Measurements from ENCODE around the gene ERCC1. TPM values are rescaled to one million over a fixed set of nuclear protein-coding genes. Genes with fewer than 3 reads are reported as not detected.

Gene ERCC1
- polyA plus RNA-seq, 1 donor from 2014 or later = 69.2 TPM

DNA sequence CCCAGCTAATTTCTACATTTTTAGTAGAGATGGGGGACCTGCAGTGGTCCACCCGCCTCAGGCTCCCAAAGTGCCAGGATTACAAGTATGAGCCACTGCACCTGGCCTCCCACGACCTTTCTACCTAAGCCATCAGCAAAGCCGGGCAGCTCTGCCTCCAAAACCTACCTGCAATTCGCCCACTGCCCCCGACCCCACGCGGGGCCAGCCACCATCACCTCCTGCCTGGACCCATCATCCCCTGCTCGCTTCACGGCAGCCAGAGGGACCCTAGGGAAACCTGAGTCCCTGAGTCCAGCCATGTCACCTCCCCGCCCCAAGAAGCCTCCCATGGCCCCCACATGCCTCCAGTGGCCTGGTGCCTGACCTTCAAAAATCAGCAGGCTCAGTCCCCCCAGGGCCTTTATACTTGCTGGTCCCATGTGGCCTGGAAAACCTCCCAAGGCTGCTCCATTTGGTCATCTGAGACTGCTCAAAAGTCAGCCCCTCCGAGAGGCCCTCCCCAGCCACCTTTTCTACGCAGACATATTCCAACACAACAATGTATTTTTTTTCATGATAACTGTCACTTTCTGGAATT is 65.4 kb downstream of the ERCC1 start:
- Histone ChIP-seq H3K27ac (ENCODE audit: low read length) (no peak overlapping the region), H3K9me2 (ENCODE audit: insufficient read depth, low read length) (no peaks in the 10 kb centered on the region), H3K9ac (ENCODE audit: low read length) (no peak overlapping the region), H3K4me2 (ENCODE audit: low read length) (no peak overlapping the region), H3K79me2 (replicated peaks; ENCODE audit: insufficient read depth, low read length) (no peaks in the 10 kb centered on the region), H2AFZ (ENCODE audit: low read depth, low read length) (no peak overlapping the region), H3K9me3 (ENCODE audit: low read length) (no peaks in the 10 kb centered on the region), H4K20me1 (ENCODE audit: insufficient read depth) (no peaks in the 10 kb centered on the region), H3K27me3 (ENCODE audit: insufficient read depth, low read depth, low read length) (no peaks in the 10 kb centered on the region), H3K4me3 (ENCODE audit: low read length) (no peak overlapping the region), H3F3A (ENCODE audit: insufficient read depth, low read length, poor library complexity, severe bottlenecking) (no peaks in the 10 kb centered on the region), H3K36me3 (ENCODE audit: insufficient read depth, low read length) (no peaks in the 10 kb centered on the region)
- TF ChIP-seq EP300 (conservative IDR thresholded peaks at IDR 0.05; ENCODE audit: poor library complexity, severe bottlenecking) = no peak
- TF ChIP-seq EZH2 (IDR thresholded peaks at IDR 0.05; ENCODE audit: borderline replicate concordance, insufficient read depth, low read length, poor library complexity, severe bottlenecking) = no peak
- TF ChIP-seq, protein P1, sequence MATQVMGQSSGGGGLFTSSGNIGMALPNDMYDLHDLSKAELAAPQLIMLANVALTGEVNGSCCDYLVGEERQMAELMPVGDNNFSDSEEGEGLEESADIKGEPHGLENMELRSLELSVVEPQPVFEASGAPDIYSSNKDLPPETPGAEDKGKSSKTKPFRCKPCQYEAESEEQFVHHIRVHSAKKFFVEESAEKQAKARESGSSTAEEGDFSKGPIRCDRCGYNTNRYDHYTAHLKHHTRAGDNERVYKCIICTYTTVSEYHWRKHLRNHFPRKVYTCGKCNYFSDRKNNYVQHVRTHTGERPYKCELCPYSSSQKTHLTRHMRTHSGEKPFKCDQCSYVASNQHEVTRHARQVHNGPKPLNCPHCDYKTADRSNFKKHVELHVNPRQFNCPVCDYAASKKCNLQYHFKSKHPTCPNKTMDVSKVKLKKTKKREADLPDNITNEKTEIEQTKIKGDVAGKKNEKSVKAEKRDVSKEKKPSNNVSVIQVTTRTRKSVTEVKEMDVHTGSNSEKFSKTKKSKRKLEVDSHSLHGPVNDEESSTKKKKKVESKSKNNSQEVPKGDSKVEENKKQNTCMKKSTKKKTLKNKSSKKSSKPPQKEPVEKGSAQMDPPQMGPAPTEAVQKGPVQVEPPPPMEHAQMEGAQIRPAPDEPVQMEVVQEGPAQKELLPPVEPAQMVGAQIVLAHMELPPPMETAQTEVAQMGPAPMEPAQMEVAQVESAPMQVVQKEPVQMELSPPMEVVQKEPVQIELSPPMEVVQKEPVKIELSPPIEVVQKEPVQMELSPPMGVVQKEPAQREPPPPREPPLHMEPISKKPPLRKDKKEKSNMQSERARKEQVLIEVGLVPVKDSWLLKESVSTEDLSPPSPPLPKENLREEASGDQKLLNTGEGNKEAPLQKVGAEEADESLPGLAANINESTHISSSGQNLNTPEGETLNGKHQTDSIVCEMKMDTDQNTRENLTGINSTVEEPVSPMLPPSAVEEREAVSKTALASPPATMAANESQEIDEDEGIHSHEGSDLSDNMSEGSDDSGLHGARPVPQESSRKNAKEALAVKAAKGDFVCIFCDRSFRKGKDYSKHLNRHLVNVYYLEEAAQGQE (IDR thresholded peaks at IDR 0.05; ENCODE audit: borderline replicate concordance) = no peak
- TF ChIP-seq MXI1 (conservative IDR thresholded peaks at IDR 0.05; ENCODE audit: poor library complexity, severe bottlenecking) = no peak
- no peak for TF ChIP-seq SMC3 (conservative IDR thresholded peaks at IDR 0.05; ENCODE audit: poor library complexity)
- TF ChIP-seq RAD21 (conservative IDR thresholded peaks at IDR 0.05) = no peak
- no peak for TF ChIP-seq POLR2AphosphoS5 (IDR thresholded peaks at IDR 0.05)

DNA sequence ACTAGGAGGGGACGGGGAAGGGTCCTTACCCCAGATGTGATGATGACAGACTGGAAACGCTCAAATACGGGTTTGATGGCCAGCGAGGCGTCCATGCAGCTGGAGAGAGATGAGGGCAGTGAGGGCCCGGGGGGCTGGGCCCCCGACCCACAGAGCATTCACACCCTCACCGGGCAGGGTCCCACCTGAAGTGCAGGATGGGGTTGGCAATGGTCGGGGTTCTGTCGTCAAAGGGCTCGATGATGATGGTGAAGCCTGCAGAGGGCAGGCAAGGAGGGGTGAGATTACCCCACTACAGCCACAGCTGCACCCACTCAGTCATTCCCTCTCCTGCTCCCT is 66.3 kb downstream of the ERCC1 start:
- Histone ChIP-seq H3K9ac (ENCODE audit: low read length) (no peak overlapping the region), H3F3A (ENCODE audit: insufficient read depth, low read length, poor library complexity, severe bottlenecking) (no peaks in the 10 kb centered on the region), H3K9me3 (ENCODE audit: low read length) (no peaks in the 10 kb centered on the region), H2AFZ (ENCODE audit: low read depth, low read length) (no peak overlapping the region), H3K4me2 (ENCODE audit: low read length) (no peak overlapping the region), H3K9me2 (ENCODE audit: insufficient read depth, low read length) (no peaks in the 10 kb centered on the region), H3K79me2 (replicated peaks; ENCODE audit: insufficient read depth, low read length) (no peaks in the 10 kb centered on the region), H3K27ac (ENCODE audit: low read length) (no peak overlapping the region), H3K27me3 (ENCODE audit: insufficient read depth, low read depth, low read length) (no peaks in the 10 kb centered on the region), H3K36me3 (ENCODE audit: insufficient read depth, low read length) (no peaks in the 10 kb centered on the region), H3K4me3 (ENCODE audit: low read length) (no peak overlapping the region), H4K20me1 (ENCODE audit: insufficient read depth) (no peaks in the 10 kb centered on the region)
- TF ChIP-seq EP300 (conservative IDR thresholded peaks at IDR 0.05; ENCODE audit: poor library complexity, severe bottlenecking) (no peak), TAF1 (IDR thresholded peaks at IDR 0.05; ENCODE audit: low read depth) (no peak), RAD21 (conservative IDR thresholded peaks at IDR 0.05) (no peak), SMC3 (conservative IDR thresholded peaks at IDR 0.05; ENCODE audit: poor library complexity) (no peak), MXI1 (conservative IDR thresholded peaks at IDR 0.05; ENCODE audit: poor library complexity, severe bottlenecking) (no peak), EZH2 (IDR thresholded peaks at IDR 0.05; ENCODE audit: borderline replicate concordance, insufficient read depth, low read length, poor library complexity, severe bottlenecking) (no peak)
- TF ChIP-seq, protein P1 (IDR thresholded peaks at IDR 0.05; ENCODE audit: borderline replicate concordance) = no peak

Small RNA genes within 50 kb of the gene (small RNA-seq; reads per million reads assigned to genes)
- 0 reads per million in 3 experiments for gene MIR6088

Other genes with a start within 250 kb of the ERCC1 start
- 34.9 and 48.5 TPM in 2 replicates for gene TRAPPC6A, start 245.7 kb downstream of the ERCC1 start, polyA plus RNA-seq
- gene BLOC1S3, start 245.1 kb downstream of the ERCC1 start, polyA plus RNA-seq = 1.8 and 4.3 TPM in 2 replicates
- gene EXOC3L2, start 178.5 kb downstream of the ERCC1 start, polyA plus RNA-seq = not detected in 2 replicates
- 11.6 and 23.1 TPM in 2 replicates for gene MARK4, start 172.6 kb downstream of the ERCC1 start, polyA plus RNA-seq
- 0.14 TPM in 1 of 2 replicates, not detected in the other for gene CKM, start 101.0 kb downstream of the ERCC1 start, polyA plus RNA-seq
- 0.44 TPM in 1 of 2 replicates, not detected in the other for gene KLC3, start 83.2 kb downstream of the ERCC1 start, polyA plus RNA-seq
- gene ERCC2, start 53.3 kb downstream of the ERCC1 start, polyA plus RNA-seq = 28.8 and 39.0 TPM in 2 replicates
- gene PPP1R13L, start 18.8 kb downstream of the ERCC1 start, polyA plus RNA-seq = 0.74 TPM in 1 of 2 replicates, not detected in the other
- 2.3 and 2.4 TPM in 2 replicates for gene POLR1G, start 17.3 kb downstream of the ERCC1 start, polyA plus RNA-seq
- 1.4 and 2.1 TPM in 2 replicates for gene FOSB, start 44.1 kb upstream of the ERCC1 start, polyA plus RNA-seq
- gene RTN2, start 73.1 kb upstream of the ERCC1 start, polyA plus RNA-seq = 70.3 and 83.9 TPM in 2 replicates
- gene PPM1N, start 74.5 kb upstream of the ERCC1 start, polyA plus RNA-seq = 1.0 and 1.8 TPM in 2 replicates
- 6.1 and 15.6 TPM in 2 replicates for gene VASP, start 83.6 kb upstream of the ERCC1 start, polyA plus RNA-seq
- 3.3 and 6.0 TPM in 2 replicates for gene OPA3, start 160.9 kb upstream of the ERCC1 start, polyA plus RNA-seq
- gene GPR4, start 178.3 kb upstream of the ERCC1 start, polyA plus RNA-seq = 0.25 TPM in 1 of 2 replicates, not detected in the other
- gene EML2, start 215.5 kb upstream of the ERCC1 start, polyA plus RNA-seq = 18.9 and 19.2 TPM in 2 replicates
- 6.4 and 13.1 TPM in 2 replicates for gene GIPR, start 244.3 kb upstream of the ERCC1 start, polyA plus RNA-seq

Measured in neural cell (in vitro differentiated cells).